Measurements from ENCODE around the gene CCDC187.

The CCDC187 gene

DNA sequence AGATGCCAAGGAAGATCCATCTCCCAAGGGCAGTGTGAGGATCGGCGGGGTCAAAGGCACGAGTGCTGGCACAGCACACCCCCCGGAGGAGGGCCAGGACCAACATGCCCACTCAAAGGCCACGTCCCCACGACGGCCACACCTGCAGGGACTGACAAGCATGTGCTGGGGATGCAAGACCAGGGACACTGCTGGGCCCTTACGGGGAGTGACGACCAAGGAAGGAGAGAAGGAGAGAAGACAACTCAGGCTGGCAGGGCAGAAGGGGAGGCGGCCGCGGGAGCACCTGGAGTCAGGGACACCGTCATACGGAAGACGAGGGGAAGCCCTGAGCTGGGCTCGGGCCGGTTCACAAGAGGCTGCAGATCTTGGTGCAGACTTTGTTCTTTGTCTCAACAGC lies 68.7 kb downstream of the CCDC187 start:
- Histone ChIP-seq H3K36me3 (ENCODE audit: insufficient read depth) (no peaks in the 10 kb centered on the region), H3K27ac (no peak overlapping the region), H3K4me1 (ENCODE audit: low read depth, poor library complexity, severe bottlenecking) (peaks cover 9% of the 10 kb centered on the region), H4K20me1 (ENCODE audit: insufficient read depth) (no peaks in the 10 kb centered on the region), H3K79me2 (ENCODE audit: insufficient read depth, low read depth) (peaks cover 23% of the 10 kb centered on the region; the same call in 1 of the 2 replicates), H3K9ac (no peak overlapping the region), H3K27me3 (ENCODE audit: insufficient read depth, low read depth) (no peaks in the 10 kb centered on the region), H3K4me2 (no peak overlapping the region), H2AFZ (ENCODE audit: low read depth) (no peak overlapping the region), H3K4me3 (IDR thresholded peaks at IDR 0.05; ENCODE audit: insufficient read depth, low read depth, low read length) (no peak overlapping the region)
- TF ChIP-seq CTCF (conservative IDR thresholded peaks at IDR 0.05; ENCODE audit: low read depth, low read length) = no peak

- no peak overlapping the region for H3K27ac ChIP-seq
- peaks cover 20% of the 10 kb centered on the region; the same call in 1 of the 2 replicates for H3K79me2 ChIP-seq (ENCODE audit: insufficient read depth, low read depth)
- H3K9ac ChIP-seq = no peak overlapping the region
- no peak for TF ChIP-seq CTCF (conservative IDR thresholded peaks at IDR 0.05; ENCODE audit: low read depth, low read length)
- no peaks in the 10 kb centered on the region for H3K27me3 ChIP-seq (ENCODE audit: insufficient read depth, low read depth)
- H3K4me1 ChIP-seq (ENCODE audit: low read depth, poor library complexity, severe bottlenecking) = peaks cover 9% of the 10 kb centered on the region
- H3K4me2 ChIP-seq = no peak overlapping the region
- no peak overlapping the region for H2AFZ ChIP-seq (ENCODE audit: low read depth)
- no peaks in the 10 kb centered on the region for H3K36me3 ChIP-seq (ENCODE audit: insufficient read depth)
- no peak overlapping the region for H3K4me3 ChIP-seq (IDR thresholded peaks at IDR 0.05; ENCODE audit: insufficient read depth, low read depth, low read length)
- H4K20me1 ChIP-seq (ENCODE audit: insufficient read depth) = no peaks in the 10 kb centered on the region
Observed at GRCh38 chr9:136234597-136234996, 69.3 kb downstream of the CCDC187 start.

GRCh38 chr9:136233868-136234267 lies 70.0 kb downstream of the CCDC187 start:
- peaks cover 13% of the 10 kb centered on the region; the same call in 1 of the 2 replicates for H3K79me2 ChIP-seq (ENCODE audit: insufficient read depth, low read depth)
- no peaks in the 10 kb centered on the region for H4K20me1 ChIP-seq (ENCODE audit: insufficient read depth)
- no peak overlapping the region for H3K9ac ChIP-seq
- no peak overlapping the region for H3K4me2 ChIP-seq
- H2AFZ ChIP-seq (ENCODE audit: low read depth) = no peak overlapping the region
- no peak for TF ChIP-seq CTCF (conservative IDR thresholded peaks at IDR 0.05; ENCODE audit: low read depth, low read length)
- no peak overlapping the region for H3K27ac ChIP-seq
- H3K4me3 ChIP-seq (IDR thresholded peaks at IDR 0.05; ENCODE audit: insufficient read depth, low read depth, low read length) = no peak overlapping the region
- H3K36me3 ChIP-seq (ENCODE audit: insufficient read depth) = no peaks in the 10 kb centered on the region
- peaks cover 9% of the 10 kb centered on the region for H3K4me1 ChIP-seq (ENCODE audit: low read depth, poor library complexity, severe bottlenecking)
- H3K27me3 ChIP-seq (ENCODE audit: insufficient read depth, low read depth) = no peaks in the 10 kb centered on the region

DNA sequence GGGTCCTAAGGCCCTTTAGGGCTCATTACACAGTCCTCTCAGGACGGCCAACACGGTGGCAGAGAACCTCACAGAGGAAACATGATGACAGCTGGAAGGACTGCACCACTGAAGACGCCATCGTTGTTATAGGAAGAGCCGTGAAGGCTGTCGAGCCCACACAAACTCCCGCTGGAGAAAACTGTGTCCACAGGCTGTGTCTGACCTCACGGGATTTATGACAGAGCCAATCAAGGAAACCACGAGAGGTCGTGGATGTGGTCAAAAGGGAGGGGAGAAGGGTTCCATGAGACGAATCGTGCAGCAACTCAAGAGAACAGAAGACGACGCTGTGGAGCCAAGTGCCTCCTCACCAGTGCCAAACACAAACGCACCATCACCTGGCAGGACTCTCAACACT lies 70.5 kb downstream of the CCDC187 start:
- Histone ChIP-seq H3K27me3 (ENCODE audit: insufficient read depth, low read depth) (no peaks in the 10 kb centered on the region), H3K4me3 (IDR thresholded peaks at IDR 0.05; ENCODE audit: insufficient read depth, low read depth, low read length) (no peak overlapping the region), H4K20me1 (ENCODE audit: insufficient read depth) (no peaks in the 10 kb centered on the region), H3K4me2 (no peak overlapping the region), H3K9ac (no peak overlapping the region), H3K36me3 (ENCODE audit: insufficient read depth) (no peaks in the 10 kb centered on the region), H3K4me1 (ENCODE audit: low read depth, poor library complexity, severe bottlenecking) (peaks cover 8% of the 10 kb centered on the region), H2AFZ (ENCODE audit: low read depth) (no peak overlapping the region), H3K79me2 (ENCODE audit: insufficient read depth, low read depth) (peaks cover 8% of the 10 kb centered on the region; the same call in 1 of the 2 replicates), H3K27ac (no peak overlapping the region)
- TF ChIP-seq CTCF (conservative IDR thresholded peaks at IDR 0.05; ENCODE audit: low read depth, low read length) = no peak
